Activated CD4-positive, alpha-beta T cell treated with anti-CD3 and anti-CD28 coated beads, Interleukin-2, amount 10 ng/mL, durations not matched to agents 24 days and 14 days (primary cell): ENCODE results near the gene IRX4. TPM values are rescaled to one million over a fixed set of nuclear protein-coding genes. Genes with fewer than 3 reads are reported as not detected.

Experiments used
- DNase-seq: peaks from one replicate; pipeline ENCODE4 v3.0.0; 2022
- H3K27ac Mint-ChIP-seq: one replicate; pipeline ENCODE4 v1.8.0; 2022; ENCODE audit warnings: mild to moderate bottlenecking, mixed read lengths
- H3K27me3 Mint-ChIP-seq: one replicate; pipeline ENCODE4 v1.8.0; 2022; ENCODE audit warnings: mixed read lengths
- H3K36me3 Mint-ChIP-seq: one replicate; pipeline ENCODE4 v1.8.0; 2022; ENCODE audit warnings: low read depth, mild to moderate bottlenecking, mixed read lengths
- H3K4me1 Mint-ChIP-seq: one replicate; pipeline ENCODE4 v1.8.0; 2021; ENCODE audit warnings: mixed read lengths
- H3K4me3 Mint-ChIP-seq: one replicate; pipeline ENCODE4 v1.8.0; 2022; ENCODE audit warnings: mild to moderate bottlenecking, moderate library complexity, mixed read lengths
- H3K9me3 Mint-ChIP-seq: one replicate; pipeline ENCODE4 v1.8.0; 2021; ENCODE audit warnings: mixed read lengths
- intact Hi-C: fragments of 100-400 bp; cut with micrococcal nuclease; formaldehyde crosslinking; loops from one replicate; pipeline ENCODE4 v1.15.1; 2023
- total RNA-seq: library from RNA; stranded (reverse); gene quantifications from 2 replicates; pipeline ENCODE4 v1.2.3, GENCODE V29; 2022

IRX4 gene
- total RNA-seq, 1 donor from 2014 or later, result not detected

GRCh38 chr5:1832511-1833250 lies 50.0 kb downstream of the IRX4 start:
- intact Hi-C loops, result no loop called here
- no peak overlapping the region for H3K4me3 Mint-ChIP-seq
- no peaks in the 10 kb centered on the region for H3K4me1 Mint-ChIP-seq
- no peak for DNase-seq
- no peaks in the 10 kb centered on the region for H3K36me3 Mint-ChIP-seq
- peak overlapping the region; percentile 1 for H3K27ac Mint-ChIP-seq
- H3K9me3 Mint-ChIP-seq, result no peaks in the 10 kb centered on the region
- H3K27me3 Mint-ChIP-seq, result peaks cover 12% of the 10 kb centered on the region

GRCh38 chr5:1831677-1832313 lies 50.9 kb downstream of the IRX4 start:
- Mint-ChIP-seq H3K27me3 (peaks cover 12% of the 10 kb centered on the region), H3K4me1 (no peaks in the 10 kb centered on the region), H3K9me3 (no peaks in the 10 kb centered on the region), H3K27ac (no peak overlapping the region), H3K4me3 (no peak overlapping the region), H3K36me3 (no peaks in the 10 kb centered on the region)
- no peak for DNase-seq
- intact Hi-C loops, result no loop called here

- Mint-ChIP-seq H3K27me3 (peaks cover 10% of the 10 kb centered on the region), H3K4me3 (no peak overlapping the region), H3K4me1 (no peaks in the 10 kb centered on the region), H3K36me3 (no peaks in the 10 kb centered on the region), H3K9me3 (no peaks in the 10 kb centered on the region), H3K27ac (no peak overlapping the region)
- intact Hi-C loops, result no loop called here
- no peak for DNase-seq
These were observed 51.5 kb downstream of the IRX4 start for GRCh38 chr5:1831257-1831656.

GRCh38 chr5:1830571-1831228 lies 52.0 kb downstream of the IRX4 start:
- H3K27me3 Mint-ChIP-seq, result peaks cover 7% of the 10 kb centered on the region
- intact Hi-C loops, result no loop called here
- H3K36me3 Mint-ChIP-seq, result no peaks in the 10 kb centered on the region
- H3K9me3 Mint-ChIP-seq, result no peaks in the 10 kb centered on the region
- H3K4me3 Mint-ChIP-seq, result no peak overlapping the region
- DNase-seq, result no peak
- no peak overlapping the region for H3K27ac Mint-ChIP-seq
- H3K4me1 Mint-ChIP-seq, result no peaks in the 10 kb centered on the region

- Mint-ChIP-seq H3K4me3 (no peak overlapping the region), H3K27ac (no peak overlapping the region), H3K9me3 (no peaks in the 10 kb centered on the region), H3K4me1 (no peaks in the 10 kb centered on the region), H3K36me3 (no peaks in the 10 kb centered on the region), H3K27me3 (no peaks in the 10 kb centered on the region)
- peak; percentile 66 for DNase-seq
- intact Hi-C loops, result no loop called here
These were observed 54.8 kb downstream of the IRX4 start for GRCh38 chr5:1827886-1828397.

Other genes with a start within 250 kb of the IRX4 start
- gene MRPL36, start 83.1 kb downstream of the IRX4 start, total RNA-seq, result 107 and 108 TPM in 2 replicates
- 37.8 and 40.3 TPM in 2 replicates for gene NDUFS6, start 81.5 kb downstream of the IRX4 start, total RNA-seq